ENCODE measurements around the gene MCC.

The MCC gene

GRCh38 chr5:113068559-113068958, 419.7 kb downstream of the MCC start:
- Histone ChIP-seq H2AK5ac (ENCODE audit: low read length) (no peak overlapping the region), H2AFZ (ENCODE audit: insufficient read depth, low read length, poor library complexity) (no peak overlapping the region), H4K91ac (ENCODE audit: low read depth, low read length) (no peak overlapping the region), H2BK5ac (ENCODE audit: low read depth, low read length, poor library complexity) (no peak overlapping the region), H3K27me3 (ENCODE audit: insufficient read depth, low read length) (no peaks in the 10 kb centered on the region), H3K36me3 (ENCODE audit: control insufficient read depth in 1 of 2, insufficient read depth in 2 of 2, low read length in 2 of 2) (no peaks in the 10 kb centered on the region), H3K9me3 (ENCODE audit: insufficient read depth, low read depth, low read length) (no peaks in the 10 kb centered on the region), H3K79me1 (ENCODE audit: low read length) (no peaks in the 10 kb centered on the region), H3K23ac (ENCODE audit: low read length) (no peak overlapping the region), H2BK12ac (ENCODE audit: low read length) (no peak overlapping the region), H3K27ac (ENCODE audit: low read depth, low read length) (no peak overlapping the region), H3K9ac (ENCODE audit: low read length) (no peak overlapping the region), H3K4me3 (ENCODE audit: low read depth, low read length) (no peak overlapping the region), H3K14ac (ENCODE audit: low read length) (no peak overlapping the region), H4K8ac (ENCODE audit: low read depth, low read length) (no peak overlapping the region), H2BK120ac (ENCODE audit: insufficient read depth, low read length, poor library complexity) (no peak overlapping the region), H3K18ac (ENCODE audit: low read length) (no peak overlapping the region), H3K79me2 (ENCODE audit: control insufficient read depth, insufficient read depth, low read length, poor library complexity) (no peaks in the 10 kb centered on the region), H4K12ac (ENCODE audit: low read depth, low read length) (no peak overlapping the region), H3K4me1 (ENCODE audit: control insufficient read depth in 1 of 2, insufficient read depth in 2 of 2, low read length in 2 of 2) (peaks cover 3 to 4% of the 10 kb centered on the region in 2 experiments), H3K4ac (ENCODE audit: low read depth, low read length) (no peak overlapping the region), H3K4me2 (ENCODE audit: low read length) (no peak overlapping the region)
- whole genome bisulfite sequencing (ENCODE audit: extremely low coverage, insufficient coverage, insufficient read length): no CpG with 5 or more reads among the region's 2 CpGs
- no peak for DNase-seq

GRCh38 chr5:113067635-113068344, 420.5 kb downstream of the MCC start:
- Histone ChIP-seq H3K9me3 (ENCODE audit: insufficient read depth, low read depth, low read length) (no peaks in the 10 kb centered on the region), H3K36me3 (ENCODE audit: control insufficient read depth in 1 of 2, insufficient read depth in 2 of 2, low read length in 2 of 2) (no peaks in the 10 kb centered on the region), H3K79me2 (ENCODE audit: control insufficient read depth, insufficient read depth, low read length, poor library complexity) (no peaks in the 10 kb centered on the region), H3K4me1 (ENCODE audit: control insufficient read depth in 1 of 2, insufficient read depth in 2 of 2, low read length in 2 of 2) (peaks cover 3 to 4% of the 10 kb centered on the region in 2 experiments), H3K23ac (ENCODE audit: low read length) (no peak overlapping the region), H2AK5ac (ENCODE audit: low read length) (no peak overlapping the region), H3K4ac (ENCODE audit: low read depth, low read length) (no peak overlapping the region), H2BK120ac (ENCODE audit: insufficient read depth, low read length, poor library complexity) (no peak overlapping the region), H3K4me2 (ENCODE audit: low read length) (no peak overlapping the region), H3K4me3 (ENCODE audit: low read depth, low read length) (no peak overlapping the region), H3K79me1 (ENCODE audit: low read length) (no peaks in the 10 kb centered on the region), H2BK12ac (ENCODE audit: low read length) (no peak overlapping the region), H3K27ac (ENCODE audit: low read depth, low read length) (no peak overlapping the region), H4K8ac (ENCODE audit: low read depth, low read length) (no peak overlapping the region), H3K27me3 (ENCODE audit: insufficient read depth, low read length) (no peaks in the 10 kb centered on the region), H2BK5ac (ENCODE audit: low read depth, low read length, poor library complexity) (no peak overlapping the region), H2AFZ (ENCODE audit: insufficient read depth, low read length, poor library complexity) (no peak overlapping the region), H3K14ac (ENCODE audit: low read length) (no peak overlapping the region), H3K9ac (ENCODE audit: low read length) (no peak overlapping the region), H4K12ac (ENCODE audit: low read depth, low read length) (no peak overlapping the region), H3K18ac (ENCODE audit: low read length) (no peak overlapping the region), H4K91ac (ENCODE audit: low read depth, low read length) (no peak overlapping the region)
- no peak for DNase-seq
- no CpG with 5 or more reads among the region's 19 CpGs for WGBS (ENCODE audit: extremely low coverage, insufficient coverage, insufficient read length)

- H2BK120ac ChIP-seq (ENCODE audit: insufficient read depth, low read length, poor library complexity): no peak overlapping the region
- H3K18ac ChIP-seq (ENCODE audit: low read length): no peak overlapping the region
- H3K36me3 ChIP-seq (ENCODE audit: control insufficient read depth in 1 of 2, insufficient read depth in 2 of 2, low read length in 2 of 2): no peaks in the 10 kb centered on the region
- no peak overlapping the region for H3K9ac ChIP-seq (ENCODE audit: low read length)
- no peak overlapping the region for H3K27ac ChIP-seq (ENCODE audit: low read depth, low read length)
- H3K23ac ChIP-seq (ENCODE audit: low read length): no peak overlapping the region
- no peak overlapping the region for H3K14ac ChIP-seq (ENCODE audit: low read length)
- H3K79me2 ChIP-seq (ENCODE audit: control insufficient read depth, insufficient read depth, low read length, poor library complexity): peaks cover 2% of the 10 kb centered on the region
- no peaks in the 10 kb centered on the region for H3K9me3 ChIP-seq (ENCODE audit: insufficient read depth, low read depth, low read length)
- H4K8ac ChIP-seq (ENCODE audit: low read depth, low read length): no peak overlapping the region
- no peak overlapping the region for H3K4me2 ChIP-seq (ENCODE audit: low read length)
- WGBS (ENCODE audit: extremely low coverage, insufficient coverage, insufficient read length): no CpG with 5 or more reads among the region's 2 CpGs
- no peaks in the 10 kb centered on the region for H3K27me3 ChIP-seq (ENCODE audit: insufficient read depth, low read length)
- no peak overlapping the region for H3K4ac ChIP-seq (ENCODE audit: low read depth, low read length)
- no peak overlapping the region for H4K12ac ChIP-seq (ENCODE audit: low read depth, low read length)
- no peak overlapping the region for H2BK12ac ChIP-seq (ENCODE audit: low read length)
- no peak for DNase-seq
- no peak overlapping the region for H2BK5ac ChIP-seq (ENCODE audit: low read depth, low read length, poor library complexity)
- H2AK5ac ChIP-seq (ENCODE audit: low read length): no peak overlapping the region
- no peak overlapping the region for H2AFZ ChIP-seq (ENCODE audit: insufficient read depth, low read length, poor library complexity)
- H3K4me3 ChIP-seq (ENCODE audit: low read depth, low read length): no peak overlapping the region
- no peak overlapping the region for H4K91ac ChIP-seq (ENCODE audit: low read depth, low read length)
- peaks cover 11% of the 10 kb centered on the region in 2 experiments for H3K4me1 ChIP-seq (ENCODE audit: control insufficient read depth in 1 of 2, insufficient read depth in 2 of 2, low read length in 2 of 2)
- peaks cover 4% of the 10 kb centered on the region for H3K79me1 ChIP-seq (ENCODE audit: low read length)
Measured at GRCh38 chr5:113065626-113066025, 422.6 kb downstream of the MCC start.

- WGBS (ENCODE audit: extremely low coverage, insufficient coverage, insufficient read length): no CpG with 5 or more reads among the region's 1 CpG
- Histone ChIP-seq H2BK5ac (ENCODE audit: low read depth, low read length, poor library complexity) (no peak overlapping the region), H3K4me2 (ENCODE audit: low read length) (no peak overlapping the region), H3K14ac (ENCODE audit: low read length) (no peak overlapping the region), H3K23ac (ENCODE audit: low read length) (no peak overlapping the region), H3K9ac (ENCODE audit: low read length) (no peak overlapping the region), H3K4me3 (ENCODE audit: low read depth, low read length) (no peak overlapping the region), H3K4ac (ENCODE audit: low read depth, low read length) (no peak overlapping the region), H3K4me1 (ENCODE audit: control insufficient read depth in 1 of 2, insufficient read depth in 2 of 2, low read length in 2 of 2) (peaks cover 11 to 13% of the 10 kb centered on the region in 2 experiments), H3K36me3 (ENCODE audit: control insufficient read depth in 1 of 2, insufficient read depth in 2 of 2, low read length in 2 of 2) (no peaks in the 10 kb centered on the region), H2AK5ac (ENCODE audit: low read length) (no peak overlapping the region), H4K12ac (ENCODE audit: low read depth, low read length) (no peak overlapping the region), H2BK12ac (ENCODE audit: low read length) (no peak overlapping the region), H2AFZ (ENCODE audit: insufficient read depth, low read length, poor library complexity) (no peak overlapping the region), H4K91ac (ENCODE audit: low read depth, low read length) (no peak overlapping the region), H3K27ac (ENCODE audit: low read depth, low read length) (no peak overlapping the region), H3K27me3 (ENCODE audit: insufficient read depth, low read length) (no peaks in the 10 kb centered on the region), H3K79me1 (ENCODE audit: low read length) (peaks cover 6% of the 10 kb centered on the region), H4K8ac (ENCODE audit: low read depth, low read length) (no peak overlapping the region), H2BK120ac (ENCODE audit: insufficient read depth, low read length, poor library complexity) (no peak overlapping the region), H3K79me2 (ENCODE audit: control insufficient read depth, insufficient read depth, low read length, poor library complexity) (peaks cover 2% of the 10 kb centered on the region), H3K18ac (ENCODE audit: low read length) (no peak overlapping the region), H3K9me3 (ENCODE audit: insufficient read depth, low read depth, low read length) (no peaks in the 10 kb centered on the region)
- DNase-seq: no peak
Measured at GRCh38 chr5:113064806-113065205, 423.4 kb downstream of the MCC start.
